K562 (cell line): Measurements from ENCODE around the gene DIMT1. TPM values are rescaled to one million over a fixed set of nuclear protein-coding genes. Genes with fewer than 3 reads are reported as not detected.
A peak's percentile ranks its signal among the peaks of the same experiment; 100 is the strongest.

Experiments used
- ARID3A ChIP-seq: IDR thresholded peaks from 2 replicates; pipeline ENCODE4 v1.6.1; 2012; ENCODE audit warnings: low read depth, low read length, improper control_type of control experiment, borderline replicate concordance
- BRCA1 ChIP-seq, 2 experiments: fragments of 450-650 bp in 1 of 2; sonication (generic) in 1 of 2; formaldehyde crosslinking in 1 of 2; IDR thresholded peaks; 2 replicates each; pipeline versions ENCODE4 v1.5.0 to v1.6.1; 2017 to 2020; ENCODE audit warnings: mild to moderate bottlenecking in 1 of 2, missing genetic modification reagents in 1 of 2
- C11orf30 ChIP-seq: fragments of 450-650 bp; IDR thresholded peaks from 2 replicates; pipeline ENCODE4 v1.6.1; 2016; ENCODE audit warnings: low read depth, mild to moderate bottlenecking
- CSDE1 ChIP-seq, 2 experiments: fragments of 450-650 bp; IDR thresholded peaks; 2 replicates each; pipeline ENCODE4 v1.6.1; 2016; ENCODE audit warnings: mild to moderate bottlenecking in 1 of 2
- CTCF ChIP-seq, 3 experiments: IDR thresholded peaks in 2 of 3; conservative IDR thresholded peaks in 1 of 3; 2 replicates each; pipeline ENCODE4 v1.5.1; 2011 to 2012; ENCODE audit warnings: low read length in 3 of 3, mild to moderate bottlenecking in 3 of 3, control low read depth in 2 of 3, improper control_type of control experiment in 1 of 3, inconsistent platforms in 1 of 3, low read depth in 1 of 3, mixed read lengths in 1 of 3, moderate library complexity in 1 of 3; ENCODE audit not compliant: insufficient read depth in 2 of 3
- DACH1 ChIP-seq: fragments of 450-650 bp; IDR thresholded peaks from 2 replicates; pipeline ENCODE4 v1.6.1; 2018; ENCODE audit not compliant: partially characterized antibody
- E2F3 ChIP-seq: fragments of 250-450 bp; sonication (Bioruptor Pico); IDR thresholded peaks from 2 replicates; pipeline ENCODE4 v1.4.0; 2020; ENCODE audit warnings: mild to moderate bottlenecking
- POLR3G ChIP-seq: IDR thresholded peaks from 2 replicates; pipeline ENCODE4 v1.6.1; 2011; ENCODE audit not compliant: insufficient read length, insufficient replicate concordance; ENCODE audit errors: extremely low read depth
- REST ChIP-seq, 2 experiments: fragments of 450-650 bp; formaldehyde crosslinking in 1 of 2; IDR thresholded peaks; 2 replicates each; pipeline versions ENCODE4 v1.4.0 to v1.6.1; 2014 to 2020; ENCODE audit warnings: mild to moderate bottlenecking in 2 of 2, borderline replicate concordance in 1 of 2, low read depth in 1 of 2
- SIX5 ChIP-seq, 2 experiments: IDR thresholded peaks; 2 replicates each; pipeline ENCODE4 v1.6.1; 2011; ENCODE audit warnings: low read length in 2 of 2, borderline replicate concordance in 1 of 2, low read depth in 1 of 2, mild to moderate bottlenecking in 1 of 2, moderate library complexity in 1 of 2; ENCODE audit not compliant: insufficient read depth in 1 of 2
- ZNF57 ChIP-seq: fragments of 450-650 bp; formaldehyde crosslinking; IDR thresholded peaks from 2 replicates; pipeline ENCODE4 v1.4.0; 2020; ENCODE audit warnings: mild to moderate bottlenecking, moderate library complexity
- polyA plus RNA-seq, 8 experiments: library from polyadenylated mRNA; depleted of rRNA in 4 of 8; stranded (reverse) in 5 of 8; unstranded in 3 of 8; fragments of >200 nt; fragmentation: Nextera tagmentation in 2 of 8; fragmentation: Illumina TruSeq in 1 of 8; extraction: Ambion mirVana in 2 of 8; extraction: Trizol in 1 of 8; gene quantifications; 2 replicates each; pipeline versions ENCODE4 v1.2.1 to v1.2.3, GENCODE V29; 2011 to 2014; ENCODE audit warnings: inconsistent platforms in 1 of 8, missing spikeins in 1 of 8
- total RNA-seq, 7 experiments: library from RNA; depleted of rRNA in 6 of 7; stranded (reverse); fragments of >200 nt in 6 of 7; fragmentation: Illumina TruSeq in 2 of 7; extraction: Trizol in 2 of 7; gene quantifications; 2 replicates each; pipeline versions ENCODE4 v1.2.1 to v1.2.3, GENCODE V29; 2011 to 2021; ENCODE audit warnings: low replicate concordance in 1 of 7
- TF ChIP-seq, protein P1 (sequence below): sonication (generic); formaldehyde crosslinking; IDR thresholded peaks from 2 replicates; pipeline ENCODE4 v1.8.0; 2022; ENCODE audit warnings: missing genetic modification reagents, mild to moderate bottlenecking, moderate library complexity, borderline replicate concordance

DIMT1 gene
- total and polyA plus RNA-seq, 9 of the 15 experiments (the other 6 are each of a cell fraction or from before 2014, with no cell fraction given), result 28.9 to 85.3 (median 54.1) TPM

DNA sequence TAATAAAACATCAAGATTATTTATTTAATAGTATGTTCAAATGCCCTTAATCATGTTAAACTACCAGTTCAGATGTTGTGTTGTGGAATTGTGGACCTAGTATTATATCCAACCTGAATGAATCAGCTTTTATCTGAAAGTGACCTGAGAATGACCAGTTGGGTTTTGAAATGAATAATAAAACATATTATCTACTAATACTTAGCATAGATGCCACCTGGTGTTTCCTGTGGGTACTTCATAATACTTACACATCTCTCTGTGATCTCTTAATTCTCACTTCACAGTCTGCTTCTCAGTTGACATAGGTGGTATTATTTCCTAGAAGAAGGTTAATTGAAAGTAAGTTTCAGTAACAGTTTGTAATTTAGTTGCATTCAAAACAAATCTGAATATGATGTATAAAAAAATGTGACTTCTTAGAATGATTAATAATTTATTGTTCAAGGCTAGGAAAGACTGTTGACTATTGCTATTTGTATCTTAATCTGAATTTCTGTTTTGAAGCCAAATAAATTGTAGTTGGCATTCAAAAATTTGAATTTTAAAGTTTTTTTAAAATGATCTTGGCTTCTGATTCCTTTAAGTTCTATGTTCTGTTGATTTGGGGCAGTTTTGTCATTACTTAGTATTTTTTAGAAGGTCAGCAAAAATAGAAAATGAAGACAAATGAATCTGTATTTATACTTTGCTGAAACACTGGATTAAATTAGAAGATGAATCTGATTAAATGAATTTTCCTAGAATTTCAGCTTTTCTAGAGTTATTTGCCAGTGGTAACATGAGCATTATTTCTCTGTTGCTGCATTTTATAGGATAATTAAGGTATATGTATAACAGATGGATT, 49.5 kb downstream of the DIMT1 start (continued):
- no peak for TF ChIP-seq SIX5 (IDR thresholded peaks at IDR 0.05; ENCODE audit: borderline replicate concordance in 1 of 2, insufficient read depth in 1 of 2, low read depth in 1 of 2, low read length in 2 of 2)
- peak; percentile 42 to 70 (median 54); a peak in 4 of 6 replicates for TF ChIP-seq CTCF (IDR thresholded peaks at IDR 0.05 in 2 of 3, conservative IDR thresholded peaks at IDR 0.05 in 1 of 3; ENCODE audit: insufficient read depth in 2 of 3, low read depth in 1 of 3, low read length in 3 of 3)
- TF ChIP-seq DACH1, result peak; percentile 78
- TF ChIP-seq C11orf30, result peak; percentile 54; the same call in 1 of the 2 replicates
- no peak for TF ChIP-seq ZNF57 (CRISPR knock-in tag)
- TF ChIP-seq BRCA1 (IDR thresholded peaks at IDR 0.05), result no peak
- TF ChIP-seq BRCA1 (CRISPR knock-in tag; IDR thresholded peaks at IDR 0.05), result no peak
- TF ChIP-seq REST (IDR thresholded peaks at IDR 0.05; ENCODE audit: borderline replicate concordance), result peak; percentile 82
- no peak for TF ChIP-seq REST (CRISPR knock-in tag; IDR thresholded peaks at IDR 0.05; ENCODE audit: low read depth)
- TF ChIP-seq CSDE1 (IDR thresholded peaks at IDR 0.05), result no peak
- TF ChIP-seq ARID3A, result peak; percentile 66; the same call in 1 of the 2 replicates
- TF ChIP-seq E2F3 (CRISPR knock-in tag), result no peak
- no peak for TF ChIP-seq POLR3G
- TF ChIP-seq, protein P1, sequence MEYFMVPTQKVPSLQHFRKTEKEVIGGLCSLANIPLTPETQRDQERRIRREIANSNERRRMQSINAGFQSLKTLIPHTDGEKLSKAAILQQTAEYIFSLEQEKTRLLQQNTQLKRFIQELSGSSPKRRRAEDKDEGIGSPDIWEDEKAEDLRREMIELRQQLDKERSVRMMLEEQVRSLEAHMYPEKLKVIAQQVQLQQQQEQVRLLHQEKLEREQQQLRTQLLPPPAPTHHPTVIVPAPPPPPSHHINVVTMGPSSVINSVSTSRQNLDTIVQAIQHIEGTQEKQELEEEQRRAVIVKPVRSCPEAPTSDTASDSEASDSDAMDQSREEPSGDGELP (CRISPR knock-in tag), result no peak
